ENCODE results near the gene UBAP1L. TPM values are rescaled to one million over a fixed set of nuclear protein-coding genes. Genes with fewer than 3 reads are reported as not detected.

The UBAP1L gene
- total RNA-seq, result 1 to 10 TPM; 2.0 to 8.2 (median 4.4) TPM

DNA sequence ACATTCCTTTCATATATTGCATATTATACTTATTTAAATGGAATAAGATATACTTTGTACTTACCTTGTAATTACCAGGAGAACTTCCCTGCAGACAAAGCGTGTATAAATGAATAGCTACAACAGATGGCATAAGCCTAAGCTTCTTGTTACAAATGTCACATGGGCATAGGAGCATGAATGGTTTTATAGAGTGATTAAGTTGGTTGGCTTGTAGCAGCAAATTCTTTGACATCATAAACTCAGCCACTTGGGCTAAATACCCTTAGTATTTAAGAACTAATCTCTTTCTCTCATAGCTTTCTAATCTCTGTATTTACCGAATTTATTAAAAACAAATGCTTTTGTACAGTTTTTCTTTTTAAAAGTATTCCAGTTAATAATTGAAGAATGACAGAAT is at the start of gene UBAP1L:
Gene UBAP1L (minus strand): TSS at position 115 of the 400 bp plus-strand sequence. CDS start 8,985 bp downstream, outside the sequence.
- 68 to 81% methylated on average over 2 of the region's 2 CpGs for WGBS, 2 donors (ENCODE audit: low coverage in 1 of 2)

DNA sequence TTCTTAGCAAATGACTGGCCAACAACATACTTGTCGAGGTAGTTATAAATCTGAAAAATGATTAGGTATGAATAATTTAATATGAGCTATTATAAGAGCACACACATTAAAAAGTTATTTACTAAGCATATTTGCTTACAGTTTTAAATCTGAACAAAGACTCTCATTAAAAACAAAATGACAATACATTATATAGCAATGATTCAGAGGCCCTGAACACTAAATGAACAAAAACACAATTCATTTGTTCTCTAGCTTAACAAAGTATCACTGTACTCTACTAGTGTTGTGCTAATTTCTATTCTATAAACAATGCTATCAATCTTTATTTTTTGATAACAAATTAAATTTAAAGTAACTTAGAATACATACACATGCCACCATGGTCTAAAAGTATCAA is 49.1 kb upstream of the UBAP1L start:
- H3K4me1 ChIP-seq, result no peaks in the 10 kb centered on the region
- WGBS, 2 donors (ENCODE audit: low coverage in 1 of 2), result 76 to 78% methylated on average over 1 of the region's 1 CpG
- peaks cover 0 to 44% (median 9%) of the 10 kb centered on the region in 4 donors for H3K36me3 ChIP-seq
- H3K4me3 ChIP-seq, result no peak overlapping the region
- H3K27ac ChIP-seq, result no peak overlapping the region
- intact Hi-C loops (cut with DNase I; ENCODE audit: low total_unique reads), result no loop called here
- H3K27me3 ChIP-seq, result no peaks in the 10 kb centered on the region
- no peak for DNase-seq
- in situ Hi-C loops (cut with MboI; ENCODE audit: low pct_ligation_motif_present in 1 of 4, low pct_unique_long_range_greater_than_20kb in 1 of 4, low sequenced_read_pairs in 3 of 4), result no loop called here
- H3K9me3 ChIP-seq, result no peaks in the 10 kb centered on the region
- no peak for TF ChIP-seq POLR2AphosphoS5 (IDR thresholded peaks at IDR 0.05)
- TF ChIP-seq, protein P1, sequence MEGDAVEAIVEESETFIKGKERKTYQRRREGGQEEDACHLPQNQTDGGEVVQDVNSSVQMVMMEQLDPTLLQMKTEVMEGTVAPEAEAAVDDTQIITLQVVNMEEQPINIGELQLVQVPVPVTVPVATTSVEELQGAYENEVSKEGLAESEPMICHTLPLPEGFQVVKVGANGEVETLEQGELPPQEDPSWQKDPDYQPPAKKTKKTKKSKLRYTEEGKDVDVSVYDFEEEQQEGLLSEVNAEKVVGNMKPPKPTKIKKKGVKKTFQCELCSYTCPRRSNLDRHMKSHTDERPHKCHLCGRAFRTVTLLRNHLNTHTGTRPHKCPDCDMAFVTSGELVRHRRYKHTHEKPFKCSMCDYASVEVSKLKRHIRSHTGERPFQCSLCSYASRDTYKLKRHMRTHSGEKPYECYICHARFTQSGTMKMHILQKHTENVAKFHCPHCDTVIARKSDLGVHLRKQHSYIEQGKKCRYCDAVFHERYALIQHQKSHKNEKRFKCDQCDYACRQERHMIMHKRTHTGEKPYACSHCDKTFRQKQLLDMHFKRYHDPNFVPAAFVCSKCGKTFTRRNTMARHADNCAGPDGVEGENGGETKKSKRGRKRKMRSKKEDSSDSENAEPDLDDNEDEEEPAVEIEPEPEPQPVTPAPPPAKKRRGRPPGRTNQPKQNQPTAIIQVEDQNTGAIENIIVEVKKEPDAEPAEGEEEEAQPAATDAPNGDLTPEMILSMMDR (IDR thresholded peaks at IDR 0.05), result no peak

More for the DNA sequence above, at the start of gene UBAP1L:
- no peak within 1 kb of the TSS for H3K4me3 ChIP-seq
- peaks cover 0 to 37% (median 13%) of the 10 kb centered on the region in 4 donors for H3K36me3 ChIP-seq
- DNase-seq, result no peak
- TF ChIP-seq POLR2AphosphoS5 (IDR thresholded peaks at IDR 0.05) (no peak), POLR2A (IDR thresholded peaks at IDR 0.05) (no peak), EP300 (IDR thresholded peaks at IDR 0.05; ENCODE audit: low read depth) (no peak)
- TF ChIP-seq, protein P1 (IDR thresholded peaks at IDR 0.05), result no peak
- no peak within 1 kb of the TSS for H3K27ac ChIP-seq
- H3K27me3 ChIP-seq, result no peaks in the 10 kb centered on the region
- in situ Hi-C loops (cut with MboI; ENCODE audit: low pct_ligation_motif_present in 1 of 4, low pct_unique_long_range_greater_than_20kb in 1 of 4, low sequenced_read_pairs in 3 of 4), result no loop called here
- no peaks in the 10 kb centered on the region for H3K4me1 ChIP-seq
- no peaks in the 10 kb centered on the region for H3K9me3 ChIP-seq
- intact Hi-C loops (cut with DNase I; ENCODE audit: low total_unique reads), result no loop called here

DNA sequence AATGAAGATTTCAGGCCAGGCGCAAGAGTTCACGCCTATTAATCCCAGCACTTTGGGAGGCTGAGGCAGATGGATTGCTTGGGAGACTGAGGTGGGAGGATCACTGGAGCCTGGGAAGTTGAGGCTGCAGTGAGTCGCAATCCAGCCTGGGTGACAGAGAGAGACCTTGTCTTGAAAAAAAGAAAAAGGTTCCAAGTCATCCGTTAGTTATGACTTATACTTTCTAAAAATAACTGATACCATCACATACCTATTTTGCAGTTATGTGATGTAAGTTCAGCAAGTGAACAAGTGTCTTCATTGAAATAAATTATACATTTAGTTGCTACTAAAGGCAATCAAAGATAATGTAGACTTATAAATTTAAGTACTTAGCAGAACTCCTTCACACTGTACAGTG is 48.0 kb upstream of the UBAP1L start:
- Histone ChIP-seq H3K4me3 (no peak overlapping the region), H3K27me3 (no peaks in the 10 kb centered on the region), H3K9me3 (no peaks in the 10 kb centered on the region), H3K36me3 (peaks cover 0 to 51% (median 14%) of the 10 kb centered on the region in 4 donors), H3K27ac (no peak overlapping the region), H3K4me1 (no peaks in the 10 kb centered on the region)
- 83 to 100% methylated on average over 4 of the region's 4 CpGs for WGBS, 2 donors (ENCODE audit: low coverage in 1 of 2)
- intact Hi-C loops (cut with DNase I; ENCODE audit: low total_unique reads), result no loop called here
- TF ChIP-seq POLR2A (IDR thresholded peaks at IDR 0.05) (no peak), POLR2AphosphoS5 (IDR thresholded peaks at IDR 0.05) (no peak), EP300 (IDR thresholded peaks at IDR 0.05; ENCODE audit: low read depth) (no peak)
- TF ChIP-seq, protein P1 (IDR thresholded peaks at IDR 0.05), result no peak
- DNase-seq, result no peak
- in situ Hi-C loops (cut with MboI; ENCODE audit: low pct_ligation_motif_present in 1 of 4, low pct_unique_long_range_greater_than_20kb in 1 of 4, low sequenced_read_pairs in 3 of 4), result no loop called here

DNA sequence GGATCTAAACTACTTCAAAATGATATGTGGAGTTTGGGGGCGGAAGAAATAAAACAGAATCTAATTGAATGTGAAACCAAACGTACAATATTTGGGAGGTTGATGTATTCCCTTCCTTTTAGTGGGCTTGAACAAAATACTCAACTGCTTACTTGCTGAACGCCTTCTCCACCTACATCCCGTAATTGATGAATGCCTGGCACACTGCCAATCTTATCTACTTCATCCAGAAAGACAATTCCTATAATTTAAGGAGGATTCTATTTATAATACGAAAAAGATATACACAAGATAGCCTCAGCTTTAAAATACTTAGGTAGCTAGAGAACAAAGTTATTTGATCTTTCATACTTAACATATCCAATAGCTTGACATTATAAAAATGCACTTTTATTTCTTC is 41.7 kb upstream of the UBAP1L start:
- WGBS, 2 donors (ENCODE audit: low coverage in 1 of 2), result 69 to 74% methylated on average over 5 of the region's 5 CpGs
- TF ChIP-seq, protein P1 (IDR thresholded peaks at IDR 0.05), result no peak
- TF ChIP-seq POLR2A (IDR thresholded peaks at IDR 0.05), result no peak
- TF ChIP-seq EP300 (IDR thresholded peaks at IDR 0.05; ENCODE audit: low read depth), result no peak
- no peak for TF ChIP-seq POLR2AphosphoS5 (IDR thresholded peaks at IDR 0.05)
- H3K9me3 ChIP-seq, result no peaks in the 10 kb centered on the region
- no peaks in the 10 kb centered on the region for H3K27me3 ChIP-seq
- in situ Hi-C loops (cut with MboI; ENCODE audit: low pct_ligation_motif_present in 1 of 4, low pct_unique_long_range_greater_than_20kb in 1 of 4, low sequenced_read_pairs in 3 of 4) (no loop called here), intact Hi-C loops (cut with DNase I; ENCODE audit: low total_unique reads) (no loop called here)
- no peak for DNase-seq
- H3K4me1 ChIP-seq, result no peaks in the 10 kb centered on the region
- H3K36me3 ChIP-seq, result peaks cover 0 to 72% (median 36%) of the 10 kb centered on the region in 4 donors
- no peak overlapping the region for H3K27ac ChIP-seq
- no peak overlapping the region for H3K4me3 ChIP-seq
